Vagina (tissue), 2 donors: Measurements from ENCODE around the gene PCDHGC3.

ENCODE experiments used
- CTCF ChIP-seq, 3 experiments: fragments of 450-650 bp in 2 of 3; fragments of 200-600 bp in 1 of 3; sonication (generic) in 1 of 3; IDR thresholded peaks; one replicate each; pipeline ENCODE4 v1.5.1; 2017 to 2019; ENCODE audit warnings: antibody characterized with exemption in 3 of 3, mild to moderate bottlenecking in 2 of 3, moderate library complexity in 2 of 3
- POLR2A ChIP-seq, 2 donors: fragments of 450-650 bp; IDR thresholded peaks; one replicate each; pipeline ENCODE4 v1.6.1; 2017; ENCODE audit warnings: antibody characterized with exemption in 2 of 2, mild to moderate bottlenecking in 2 of 2, moderate library complexity in 2 of 2
- POLR2AphosphoS5 ChIP-seq, 2 donors: sonication (generic); formaldehyde crosslinking; IDR thresholded peaks; one replicate each; pipeline ENCODE4 v1.9.0; 2017; ENCODE audit warnings: antibody characterized with exemption in 2 of 2, mild to moderate bottlenecking in 2 of 2, low read depth in 1 of 2; ENCODE audit not compliant: insufficient read depth in 1 of 2

GRCh38 chr5:141437221-141437620 lies 38.5 kb upstream of the PCDHGC3 start:
- TF ChIP-seq CTCF (IDR thresholded peaks at IDR 0.05), result no peak
- no peak for TF ChIP-seq POLR2A (IDR thresholded peaks at IDR 0.05)
- no peak for TF ChIP-seq POLR2AphosphoS5 (IDR thresholded peaks at IDR 0.05; ENCODE audit: insufficient read depth in 1 of 2, low read depth in 1 of 2)
